ENCODE measurements around the gene GFRA1.
"Not testable (repeated sequence)": the region's sequence is repeated elsewhere in the genome, so short reads cannot be mapped to it uniquely, and the experiment has no call there.

The GFRA1 gene

DNA sequence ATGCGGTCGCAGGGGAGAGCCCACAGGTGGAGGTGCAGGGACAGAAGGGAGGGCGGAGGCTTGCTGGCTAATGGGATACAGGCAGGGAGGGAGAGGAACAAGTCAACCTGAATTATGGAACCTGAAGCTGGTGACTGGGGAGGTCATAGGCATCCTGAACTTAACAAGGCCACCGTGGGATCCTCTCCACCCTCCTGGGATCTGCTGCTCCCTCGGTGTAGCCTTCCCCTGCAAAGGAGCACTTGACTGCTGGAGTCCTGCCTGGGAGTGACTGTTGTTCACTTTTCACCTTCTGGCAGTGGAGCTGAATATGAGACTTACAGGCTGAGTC lies 223.1 kb downstream of the GFRA1 start:
- Histone ChIP-seq H3K9ac (ENCODE audit: low read length) (no peak overlapping the region), H3K27me3 (ENCODE audit: control insufficient read depth in 1 of 2, insufficient read depth in 2 of 2, low read length in 2 of 2) (no peaks in the 10 kb centered on the region), H3K9me3 (ENCODE audit: low read length) (no peaks in the 10 kb centered on the region)

DNA sequence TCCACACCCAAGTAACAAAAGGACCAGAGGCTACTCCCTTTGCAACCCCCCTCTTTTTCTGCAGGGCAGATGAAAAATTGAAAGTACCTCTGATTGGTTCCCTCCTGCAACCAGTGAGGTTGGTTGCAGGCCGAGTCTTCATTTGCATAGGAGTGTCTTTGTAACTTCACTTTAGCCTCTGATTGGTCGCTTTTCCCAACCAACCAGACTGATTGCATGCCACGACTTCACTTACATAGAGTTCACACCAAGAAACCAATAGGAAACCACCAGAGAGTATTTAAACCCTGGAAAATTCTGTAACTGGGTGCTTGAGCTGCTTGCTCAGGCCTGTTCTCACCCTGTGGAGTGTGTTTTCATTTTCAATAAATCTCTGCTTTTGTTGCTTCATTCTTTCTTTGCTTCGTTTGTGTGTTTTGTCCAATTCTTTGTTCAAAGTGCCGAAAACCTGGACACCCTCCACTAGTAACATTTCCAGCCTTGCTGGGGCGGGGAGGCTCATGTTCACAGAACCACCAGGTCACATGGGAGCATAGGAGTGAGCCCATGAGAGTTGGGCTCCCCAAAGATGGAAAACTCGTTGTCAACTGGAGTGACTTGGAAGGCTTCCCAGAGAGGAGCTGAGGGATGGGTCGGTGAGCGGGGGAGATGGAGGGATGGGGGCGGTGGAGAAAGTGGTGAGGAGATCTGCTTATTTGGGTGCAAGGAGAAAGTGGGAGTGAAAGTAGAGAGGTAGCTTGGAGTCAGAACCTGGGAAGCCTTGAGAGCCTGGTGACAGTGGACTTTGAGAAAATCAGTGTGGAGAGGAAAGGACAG lies 223.6 kb downstream of the GFRA1 start:
- Histone ChIP-seq H3K4me1 (ENCODE audit: insufficient read depth, low read length) (peaks cover 19% of the 10 kb centered on the region), H3K9ac (ENCODE audit: low read length) (no peak overlapping the region), H3K9me3 (ENCODE audit: low read length) (no peaks in the 10 kb centered on the region), H3K27ac (ENCODE audit: low read depth, low read length) (no peak overlapping the region), H3K4me3 (ENCODE audit: low read depth in 1 of 2, low read length in 2 of 2) (no peak overlapping the region), H3K27me3 (ENCODE audit: control insufficient read depth in 1 of 2, insufficient read depth in 2 of 2, low read length in 2 of 2) (no peaks in the 10 kb centered on the region), H3K36me3 (ENCODE audit: insufficient read depth, low read length) (no peaks in the 10 kb centered on the region)

More for the DNA sequence above, 223.1 kb downstream of the GFRA1 start:
- Histone ChIP-seq H3K4me1 (ENCODE audit: insufficient read depth, low read length) (peaks cover 19% of the 10 kb centered on the region), H3K36me3 (ENCODE audit: insufficient read depth, low read length) (no peaks in the 10 kb centered on the region), H3K27ac (ENCODE audit: low read depth, low read length) (no peak overlapping the region), H3K4me3 (ENCODE audit: low read depth in 1 of 2, low read length in 2 of 2) (no peak overlapping the region)

DNA sequence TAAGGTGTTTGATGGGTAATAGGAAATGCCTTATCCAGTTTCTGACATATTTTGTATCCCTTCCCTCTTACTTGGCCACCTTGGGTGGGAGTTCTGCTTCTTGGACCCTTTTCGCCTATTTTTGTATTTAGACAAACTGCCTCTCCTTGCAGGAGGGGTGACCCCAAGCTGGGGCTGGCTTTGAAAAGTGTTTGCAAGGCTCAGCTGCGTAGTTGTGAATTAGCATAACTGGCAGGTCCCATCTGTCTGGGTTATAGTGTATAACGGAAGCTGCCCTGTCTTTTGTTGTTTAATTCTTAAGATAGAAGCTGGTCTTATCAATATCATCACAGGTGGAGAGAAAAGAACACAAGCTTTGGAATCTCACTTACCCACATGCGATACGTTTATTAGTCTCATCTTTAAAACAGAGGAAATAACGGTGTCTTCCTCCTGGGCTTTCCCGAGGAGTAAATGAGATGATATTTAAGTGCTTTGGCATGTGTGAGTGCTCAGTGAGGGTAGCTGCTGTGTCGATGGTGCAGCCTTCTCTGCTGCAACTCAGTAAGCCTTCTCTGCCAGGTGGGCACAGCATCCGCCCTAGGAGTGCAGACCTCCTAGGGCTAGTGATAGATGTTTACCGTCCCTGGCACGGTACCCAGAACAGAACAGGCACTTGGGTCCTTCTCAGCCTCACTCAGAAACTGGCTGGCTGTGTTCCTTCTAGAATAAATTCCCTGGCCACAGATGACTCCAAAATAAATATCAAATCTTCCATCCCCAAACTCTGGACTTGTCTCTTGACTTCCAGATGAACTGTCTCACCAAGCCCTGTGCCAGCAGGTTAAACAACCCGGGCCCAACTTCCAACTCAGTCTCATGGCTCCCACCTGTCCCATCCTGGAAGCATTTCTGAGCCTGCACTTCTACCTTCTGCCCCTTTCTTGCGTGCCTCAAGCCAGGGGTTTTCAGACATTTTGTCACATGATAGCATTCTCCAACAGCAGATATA lies 227.3 kb downstream of the GFRA1 start:
- Histone ChIP-seq H3K4me3 (ENCODE audit: low read depth in 1 of 2, low read length in 2 of 2) (no peak overlapping the region), H3K9me3 (ENCODE audit: low read length) (no peaks in the 10 kb centered on the region), H3K36me3 (ENCODE audit: insufficient read depth, low read length) (no peaks in the 10 kb centered on the region), H3K27me3 (ENCODE audit: control insufficient read depth in 1 of 2, insufficient read depth in 2 of 2, low read length in 2 of 2) (no peaks in the 10 kb centered on the region), H3K27ac (ENCODE audit: low read depth, low read length) (no peak overlapping the region), H3K9ac (ENCODE audit: low read length) (no peak overlapping the region), H3K4me1 (ENCODE audit: insufficient read depth, low read length) (peaks cover 19% of the 10 kb centered on the region)

DNA sequence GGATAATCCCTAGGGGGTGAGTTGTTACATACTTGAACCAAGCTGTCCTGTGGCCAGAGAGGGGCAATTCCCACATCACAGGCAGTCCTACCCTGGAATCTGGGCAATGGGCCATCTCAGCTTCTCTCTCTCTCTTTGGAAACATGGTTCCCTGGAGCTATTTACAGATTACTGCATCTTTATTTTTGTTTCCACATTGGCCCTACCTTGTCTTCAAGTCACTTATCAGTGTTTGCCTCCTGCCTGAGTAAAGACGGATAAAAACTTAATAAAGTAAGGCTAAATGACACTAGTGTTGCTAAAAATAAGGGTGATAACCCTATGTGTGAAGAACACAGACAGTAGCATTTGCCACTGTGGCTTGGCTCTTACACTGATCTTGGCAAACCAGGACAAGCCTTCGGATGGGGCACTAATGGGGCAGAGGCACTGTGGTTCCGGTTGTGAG lies 228.2 kb downstream of the GFRA1 start:
- Histone ChIP-seq H3K9ac (ENCODE audit: low read length) (no peak overlapping the region), H3K4me3 (ENCODE audit: low read depth in 1 of 2, low read length in 2 of 2) (no peak overlapping the region), H3K27me3 (ENCODE audit: control insufficient read depth in 1 of 2, insufficient read depth in 2 of 2, low read length in 2 of 2) (no peaks in the 10 kb centered on the region), H3K36me3 (ENCODE audit: insufficient read depth, low read length) (no peaks in the 10 kb centered on the region), H3K9me3 (ENCODE audit: low read length) (no peaks in the 10 kb centered on the region), H3K4me1 (ENCODE audit: insufficient read depth, low read length) (peaks cover 19% of the 10 kb centered on the region), H3K27ac (ENCODE audit: low read depth, low read length) (no peak overlapping the region)

DNA sequence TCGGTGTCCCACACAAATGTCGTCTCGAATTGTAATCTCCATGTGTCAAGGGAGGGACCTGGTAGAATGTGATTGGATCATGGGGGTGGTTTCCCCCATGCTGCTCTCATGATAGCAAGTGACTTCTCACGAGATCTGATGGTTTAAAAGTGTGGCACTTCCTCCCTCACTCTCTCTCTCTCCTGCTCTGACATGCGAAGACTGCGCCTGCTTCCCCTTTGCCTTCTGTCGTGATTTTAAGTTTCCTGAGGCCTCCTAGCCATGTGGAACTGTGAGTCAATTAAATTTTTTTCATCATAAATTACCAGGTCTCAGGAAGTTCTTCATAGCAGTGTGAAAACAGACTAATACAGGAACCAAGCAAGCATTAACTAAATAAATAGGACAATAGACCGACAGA lies 229.1 kb downstream of the GFRA1 start:
- Histone ChIP-seq H3K36me3 (ENCODE audit: insufficient read depth, low read length) (no peaks in the 10 kb centered on the region), H3K9ac (ENCODE audit: low read length) (no peak overlapping the region), H3K4me3 (ENCODE audit: low read depth in 1 of 2, low read length in 2 of 2) (no peak overlapping the region), H3K4me1 (ENCODE audit: insufficient read depth, low read length) (peaks cover 19% of the 10 kb centered on the region), H3K27ac (ENCODE audit: low read depth, low read length) (no peak overlapping the region), H3K27me3 (ENCODE audit: control insufficient read depth in 1 of 2, insufficient read depth in 2 of 2, low read length in 2 of 2) (no peaks in the 10 kb centered on the region), H3K9me3 (ENCODE audit: low read length) (no peaks in the 10 kb centered on the region)

DNA sequence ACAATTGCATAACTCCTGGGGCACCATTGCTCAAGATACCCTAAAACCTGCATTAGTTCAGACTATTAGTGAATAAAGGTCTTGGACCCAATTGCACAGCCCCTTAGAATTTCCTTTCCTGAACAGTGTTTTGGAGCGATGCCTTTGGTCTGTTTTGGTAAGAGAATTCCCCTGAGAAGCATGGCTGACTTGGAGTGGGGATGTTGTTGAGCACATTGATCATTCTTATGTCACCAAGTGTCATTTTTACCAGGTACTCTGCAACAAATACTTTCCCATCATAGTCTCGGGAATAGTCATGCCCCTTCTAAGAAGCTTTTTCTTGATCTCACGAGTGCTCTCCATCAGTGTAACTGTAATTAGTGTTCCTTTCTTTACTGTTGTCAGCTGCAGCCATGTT lies 229.7 kb downstream of the GFRA1 start:
- H3K27me3 ChIP-seq (ENCODE audit: control insufficient read depth in 1 of 2, insufficient read depth in 2 of 2, low read length in 2 of 2), result no peaks in the 10 kb centered on the region
- H3K36me3 ChIP-seq (ENCODE audit: insufficient read depth, low read length), result no peaks in the 10 kb centered on the region

DNA sequence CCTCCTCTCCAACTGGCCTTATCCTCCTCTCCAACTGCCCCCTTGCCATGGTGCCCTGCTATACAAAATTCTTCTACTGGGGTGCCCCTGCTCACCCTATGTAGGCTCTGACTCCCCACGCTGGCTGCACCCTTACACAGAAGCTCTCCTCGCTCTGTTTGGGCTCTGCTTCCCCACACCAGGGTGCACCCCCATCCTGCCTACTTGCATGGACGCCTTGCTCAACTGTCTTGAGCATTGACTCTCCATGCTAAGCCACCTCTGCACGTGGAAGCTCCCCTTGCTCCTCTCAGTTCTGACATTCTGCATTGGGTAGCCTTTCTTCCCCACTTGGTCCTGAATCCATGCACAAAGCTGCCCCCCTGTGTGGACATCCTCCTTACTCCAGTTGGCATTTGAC lies 231.1 kb downstream of the GFRA1 start:
- Histone ChIP-seq H3K9ac (ENCODE audit: low read length) (no peak overlapping the region), H3K27me3 (ENCODE audit: control insufficient read depth in 1 of 2, insufficient read depth in 2 of 2, low read length in 2 of 2) (no peaks in the 10 kb centered on the region), H3K4me3 (ENCODE audit: low read depth in 1 of 2, low read length in 2 of 2) (no peak overlapping the region)

More for the DNA sequence above, 229.7 kb downstream of the GFRA1 start:
- H3K9ac ChIP-seq (ENCODE audit: low read length), result no peak overlapping the region
- H3K27ac ChIP-seq (ENCODE audit: low read depth, low read length), result no peak overlapping the region
- H3K4me1 ChIP-seq (ENCODE audit: insufficient read depth, low read length), result peaks cover 19% of the 10 kb centered on the region
- H3K9me3 ChIP-seq (ENCODE audit: low read length), result no peaks in the 10 kb centered on the region
- H3K4me3 ChIP-seq (ENCODE audit: low read depth in 1 of 2, low read length in 2 of 2), result no peak overlapping the region

DNA sequence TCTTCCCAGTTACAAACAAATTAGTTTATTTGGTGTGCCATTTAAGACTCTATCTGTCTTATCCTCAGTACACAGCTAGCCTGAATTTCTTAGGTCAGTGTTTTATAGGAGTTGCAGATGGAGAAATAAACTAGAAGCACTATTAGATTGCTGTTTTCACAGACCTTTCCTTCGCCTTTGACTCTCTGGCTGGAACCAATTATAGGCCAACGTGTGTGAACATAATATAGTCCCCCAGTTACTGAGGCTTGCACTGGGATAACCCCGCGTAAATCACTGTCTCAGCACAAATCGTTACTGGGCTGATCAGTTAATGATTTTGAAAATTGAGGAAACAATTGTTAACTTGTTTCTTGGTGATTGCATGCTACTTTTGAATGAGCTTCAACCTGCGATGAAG lies 233.4 kb downstream of the GFRA1 start:
- Histone ChIP-seq H3K4me3 (ENCODE audit: low read depth in 1 of 2, low read length in 2 of 2) (no peak overlapping the region), H3K9me3 (ENCODE audit: low read length) (no peaks in the 10 kb centered on the region)

More for the DNA sequence above, 231.1 kb downstream of the GFRA1 start:
- H3K36me3 ChIP-seq (ENCODE audit: insufficient read depth, low read length), result no peaks in the 10 kb centered on the region
- no peak overlapping the region for H3K27ac ChIP-seq (ENCODE audit: low read depth, low read length)
- H3K9me3 ChIP-seq (ENCODE audit: low read length), result no peaks in the 10 kb centered on the region
- H3K4me1 ChIP-seq (ENCODE audit: insufficient read depth, low read length), result peaks cover 19% of the 10 kb centered on the region

DNA sequence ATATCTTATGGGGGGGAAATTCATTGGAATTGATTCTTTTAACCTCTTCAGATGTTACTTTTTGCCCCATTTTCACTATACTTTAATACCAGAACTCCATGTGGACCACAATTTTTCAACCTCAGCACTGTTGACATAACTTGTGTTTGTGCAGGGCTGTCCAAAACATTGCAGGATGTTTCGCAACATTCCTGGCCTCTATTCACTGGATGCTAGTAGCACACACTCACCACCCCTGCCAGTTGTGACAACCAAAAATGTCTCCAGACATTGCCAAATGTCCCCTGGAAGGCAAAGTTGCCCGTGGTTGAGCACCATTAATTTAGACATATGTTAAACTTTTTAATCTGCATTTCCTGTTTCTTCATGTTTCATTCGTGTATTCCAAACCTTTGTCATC lies 234.7 kb downstream of the GFRA1 start:
- no peak overlapping the region for H3K4me3 ChIP-seq (ENCODE audit: low read depth in 1 of 2, low read length in 2 of 2)
- H3K27ac ChIP-seq (ENCODE audit: low read depth, low read length), result no peak overlapping the region
- H3K36me3 ChIP-seq (ENCODE audit: insufficient read depth, low read length), result no peaks in the 10 kb centered on the region
- H3K9ac ChIP-seq (ENCODE audit: low read length), result no peak overlapping the region
- no peaks in the 10 kb centered on the region for H3K9me3 ChIP-seq (ENCODE audit: low read length)
- H3K4me1 ChIP-seq (ENCODE audit: insufficient read depth, low read length), result no peaks in the 10 kb centered on the region
- H3K27me3 ChIP-seq (ENCODE audit: control insufficient read depth in 1 of 2, insufficient read depth in 2 of 2, low read length in 2 of 2), result no peaks in the 10 kb centered on the region

More for the DNA sequence above, 233.4 kb downstream of the GFRA1 start:
- H3K9ac ChIP-seq (ENCODE audit: low read length), result no peak overlapping the region
- peaks cover 1% of the 10 kb centered on the region for H3K4me1 ChIP-seq (ENCODE audit: insufficient read depth, low read length)
- H3K36me3 ChIP-seq (ENCODE audit: insufficient read depth, low read length), result no peaks in the 10 kb centered on the region
- no peak overlapping the region for H3K27ac ChIP-seq (ENCODE audit: low read depth, low read length)
- H3K27me3 ChIP-seq (ENCODE audit: control insufficient read depth in 1 of 2, insufficient read depth in 2 of 2, low read length in 2 of 2), result no peaks in the 10 kb centered on the region

DNA sequence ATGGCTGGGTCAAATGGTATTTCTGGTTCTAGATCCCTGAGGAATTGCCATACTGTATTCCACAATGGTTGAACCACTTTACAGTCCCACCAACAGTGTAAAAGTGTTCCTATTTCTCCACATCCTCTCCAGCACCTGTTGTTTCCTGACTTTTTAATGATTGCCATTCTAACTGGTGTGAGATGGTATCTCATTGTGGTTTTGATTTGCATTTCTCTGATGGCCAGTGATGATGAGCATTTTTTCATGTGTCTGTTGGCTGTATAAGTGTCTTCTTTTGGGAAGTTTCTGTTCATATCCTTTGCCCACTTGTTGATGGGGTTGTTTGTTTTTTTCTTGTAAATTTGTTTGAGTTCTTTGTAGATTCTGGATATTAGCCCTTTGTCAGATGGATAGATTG lies 237.6 kb downstream of the GFRA1 start:
- H3K4me1 ChIP-seq (ENCODE audit: insufficient read depth, low read length); H3K9me3 ChIP-seq (ENCODE audit: low read length); H3K9ac ChIP-seq (ENCODE audit: low read length); H3K27ac ChIP-seq (ENCODE audit: low read depth, low read length); H3K27me3 ChIP-seq (ENCODE audit: control insufficient read depth in 1 of 2, insufficient read depth in 2 of 2, low read length in 2 of 2); H3K4me3 ChIP-seq (ENCODE audit: low read depth in 1 of 2, low read length in 2 of 2); H3K36me3 ChIP-seq (ENCODE audit: insufficient read depth, low read length): not testable (repeated sequence)

DNA sequence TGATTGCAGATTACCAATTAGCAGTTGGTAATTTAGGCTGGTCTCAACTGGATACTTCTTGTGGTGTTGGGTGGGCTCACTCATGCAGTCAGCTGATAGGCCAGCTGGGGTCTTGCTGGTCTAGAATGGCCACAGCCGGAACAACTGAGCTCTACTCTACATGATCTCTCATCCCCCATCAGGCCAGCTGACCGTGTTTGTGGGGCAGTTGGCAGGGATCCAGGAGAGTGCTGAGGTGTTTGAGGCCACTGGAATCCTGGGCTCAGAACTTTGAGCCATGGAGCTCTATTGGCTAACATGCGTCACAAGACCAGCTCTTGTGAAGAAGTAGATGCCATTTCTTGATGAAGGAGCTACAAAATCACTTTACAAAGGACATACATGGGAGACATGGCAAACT lies 242.4 kb downstream of the GFRA1 start:
- no peaks in the 10 kb centered on the region for H3K27me3 ChIP-seq (ENCODE audit: control insufficient read depth in 1 of 2, insufficient read depth in 2 of 2, low read length in 2 of 2)
- H3K9ac ChIP-seq (ENCODE audit: low read length), result no peak overlapping the region
- no peaks in the 10 kb centered on the region for H3K36me3 ChIP-seq (ENCODE audit: insufficient read depth, low read length)
- no peak overlapping the region for H3K4me3 ChIP-seq (ENCODE audit: low read depth in 1 of 2, low read length in 2 of 2)
- H3K9me3 ChIP-seq (ENCODE audit: low read length), result no peaks in the 10 kb centered on the region
- H3K27ac ChIP-seq (ENCODE audit: low read depth, low read length), result no peak overlapping the region
- H3K4me1 ChIP-seq (ENCODE audit: insufficient read depth, low read length), result no peaks in the 10 kb centered on the region

Measured in muscle layer of colon (tissue), 2 donors.